Cardiac muscle cell (in vitro differentiated cells and primary cell): Measurements from ENCODE around the gene ACY1. TPM values are rescaled to one million over a fixed set of nuclear protein-coding genes. Genes with fewer than 3 reads are reported as not detected.

Source experiments
- DNase-seq, 2 donors: peaks; one replicate each; pipeline versions ENCODE4 v3.0.0 to v3.0.0-alpha.2; 2010 to 2017; ENCODE audit warnings: low read depth in 1 of 2, low spot score in 1 of 2
- H3K27ac ChIP-seq: fragments of 200-600 bp; sonication (generic); 2 replicates; pipeline ENCODE4 v1.5.1; 2016
- H3K27me3 ChIP-seq: fragments of 200-600 bp; sonication (generic); 2 replicates; pipeline ENCODE4 v1.6.0; 2016; ENCODE audit warnings: control low read depth
- H3K36me3 ChIP-seq: fragments of 200-600 bp; sonication (generic); 2 replicates; pipeline ENCODE4 v1.5.1; 2016; ENCODE audit warnings: control low read depth
- H3K4me1 ChIP-seq: fragments of 200-600 bp; sonication (generic); 2 replicates; pipeline ENCODE4 v1.8.1; 2017; ENCODE audit warnings: low read depth, mild to moderate bottlenecking, mixed run types
- H3K4me3 ChIP-seq: fragments of 200-600 bp; sonication (generic); 2 replicates; pipeline ENCODE4 v1.5.1; 2016; ENCODE audit warnings: mild to moderate bottlenecking
- H3K9me3 ChIP-seq: fragments of 200-600 bp; sonication (generic); 2 replicates; pipeline ENCODE4 v1.5.1; 2017; ENCODE audit warnings: low read depth, mild to moderate bottlenecking, control low read depth
- polyA plus RNA-seq: library from polyadenylated mRNA; unstranded; fragments of >200 nt; fragmentation: Nextera tagmentation; extraction: Ambion mirVana; gene quantifications from 2 replicates; pipeline ENCODE4 v1.2.1, GENCODE V29; 2016
- total RNA-seq: library from RNA; depleted of rRNA; stranded (reverse); fragments of >200 nt; gene quantifications from 2 replicates; pipeline ENCODE4 v1.2.3, GENCODE V29; 2016
- TF ChIP-seq, protein P1 (sequence below): IDR thresholded peaks from 2 replicates; pipeline ENCODE4 v1.5.1; 2012; ENCODE audit warnings: low read depth, mild to moderate bottlenecking, low read length

ACY1 gene
- total and polyA plus RNA-seq, 2 experiments from 2014 or later, result 87.7 to 125 TPM

- peaks cover 9% of the 10 kb centered on the region for H3K36me3 ChIP-seq
- no peak overlapping the region for H3K4me3 ChIP-seq
- TF ChIP-seq, protein P1, sequence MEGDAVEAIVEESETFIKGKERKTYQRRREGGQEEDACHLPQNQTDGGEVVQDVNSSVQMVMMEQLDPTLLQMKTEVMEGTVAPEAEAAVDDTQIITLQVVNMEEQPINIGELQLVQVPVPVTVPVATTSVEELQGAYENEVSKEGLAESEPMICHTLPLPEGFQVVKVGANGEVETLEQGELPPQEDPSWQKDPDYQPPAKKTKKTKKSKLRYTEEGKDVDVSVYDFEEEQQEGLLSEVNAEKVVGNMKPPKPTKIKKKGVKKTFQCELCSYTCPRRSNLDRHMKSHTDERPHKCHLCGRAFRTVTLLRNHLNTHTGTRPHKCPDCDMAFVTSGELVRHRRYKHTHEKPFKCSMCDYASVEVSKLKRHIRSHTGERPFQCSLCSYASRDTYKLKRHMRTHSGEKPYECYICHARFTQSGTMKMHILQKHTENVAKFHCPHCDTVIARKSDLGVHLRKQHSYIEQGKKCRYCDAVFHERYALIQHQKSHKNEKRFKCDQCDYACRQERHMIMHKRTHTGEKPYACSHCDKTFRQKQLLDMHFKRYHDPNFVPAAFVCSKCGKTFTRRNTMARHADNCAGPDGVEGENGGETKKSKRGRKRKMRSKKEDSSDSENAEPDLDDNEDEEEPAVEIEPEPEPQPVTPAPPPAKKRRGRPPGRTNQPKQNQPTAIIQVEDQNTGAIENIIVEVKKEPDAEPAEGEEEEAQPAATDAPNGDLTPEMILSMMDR, result no peak
- H3K27me3 ChIP-seq, result no peaks in the 10 kb centered on the region
- peak overlapping the region; percentile 34 for H3K27ac ChIP-seq
- no peaks in the 10 kb centered on the region for H3K9me3 ChIP-seq
- H3K4me1 ChIP-seq, result peaks cover 12% of the 10 kb centered on the region
- DNase-seq, result no peak
These were observed 14.7 kb downstream of the ACY1 start for GRCh38 chr3:51997935-51998596.

DNA sequence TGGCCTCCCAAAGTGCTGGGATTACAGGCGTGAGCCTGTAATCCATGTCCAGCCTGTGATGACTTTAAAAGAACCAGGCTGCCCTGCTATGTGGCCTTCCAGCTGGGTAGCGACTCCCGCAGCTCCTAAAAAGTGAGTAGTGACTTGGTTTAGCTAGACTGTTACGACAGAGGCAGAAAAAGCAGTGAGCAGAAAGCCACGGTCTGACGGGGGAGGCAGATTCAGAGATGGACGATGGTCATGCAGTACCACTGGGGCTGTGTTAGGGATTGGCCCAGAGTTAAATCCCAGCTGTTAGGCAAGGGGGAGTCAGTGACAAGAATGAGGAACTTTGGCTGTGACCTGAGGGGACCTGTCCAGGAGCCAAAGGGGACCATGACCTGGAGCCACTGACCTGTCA lies 15.4 kb downstream of the ACY1 start:
- Histone ChIP-seq H3K9me3 (no peaks in the 10 kb centered on the region), H3K27me3 (no peaks in the 10 kb centered on the region), H3K4me3 (no peak overlapping the region), H3K27ac (no peak overlapping the region), H3K4me1 (peaks cover 12% of the 10 kb centered on the region), H3K36me3 (peaks cover 9% of the 10 kb centered on the region)
- DNase-seq, result no peak
- TF ChIP-seq, protein P1, result no peak

- DNase-seq, result no peak
- Histone ChIP-seq H3K27ac (no peak overlapping the region), H3K9me3 (no peaks in the 10 kb centered on the region), H3K4me3 (no peak overlapping the region), H3K27me3 (no peaks in the 10 kb centered on the region), H3K36me3 (no peaks in the 10 kb centered on the region), H3K4me1 (peaks cover 11% of the 10 kb centered on the region)
- TF ChIP-seq, protein P1, result no peak
These were observed 16.5 kb downstream of the ACY1 start for GRCh38 chr3:51999846-52000245.

- Histone ChIP-seq H3K27me3 (no peaks in the 10 kb centered on the region), H3K36me3 (no peaks in the 10 kb centered on the region), H3K9me3 (no peaks in the 10 kb centered on the region), H3K27ac (no peak overlapping the region), H3K4me3 (no peak overlapping the region), H3K4me1 (peaks cover 23% of the 10 kb centered on the region)
- DNase-seq, result peak; percentile 65 to 90
- TF ChIP-seq, protein P1, result peak; percentile 93
These were observed 18.2 kb downstream of the ACY1 start for GRCh38 chr3:52001443-52001974.

- DNase-seq, result no peak
These were observed 19.4 kb downstream of the ACY1 start for GRCh38 chr3:52002748-52003147.

More at GRCh38 chr3:52002748-52003147, 19.4 kb downstream of the ACY1 start:
- H3K4me1 ChIP-seq, result peaks cover 36% of the 10 kb centered on the region
- no peaks in the 10 kb centered on the region for H3K36me3 ChIP-seq
- TF ChIP-seq, protein P1, result no peak
- no peaks in the 10 kb centered on the region for H3K9me3 ChIP-seq
- no peak overlapping the region for H3K4me3 ChIP-seq
- H3K27me3 ChIP-seq, result no peaks in the 10 kb centered on the region
- no peak overlapping the region for H3K27ac ChIP-seq
